Spleen (tissue), 11 donors: ENCODE data around the gene SLIT3. TPM values are rescaled to one million over a fixed set of nuclear protein-coding genes. Genes with fewer than 3 reads are reported as not detected.

ENCODE experiments used
- DNase-seq: peaks from one replicate; pipeline ENCODE4 v3.0.0-alpha.2; 2020
- H3K27ac ChIP-seq, 8 donors: fragments of 200-600 bp; sonication (generic) in 7 of 8; 1 replicate in 4 of 8; 2 replicates in 4 of 8; pipeline versions ENCODE4 v1.5.0 to v1.8.0; 2016 to 2021; ENCODE audit warnings: inconsistent platforms in 4 of 8, mild to moderate bottlenecking in 4 of 8, moderate library complexity in 1 of 8
- H3K27me3 ChIP-seq, 7 donors: fragments of 200-600 bp; sonication (generic) in 6 of 7; replicated peaks in 1 of 7; 1 replicate in 4 of 7; 2 replicates in 3 of 7; pipeline versions ENCODE4 v1.5.0 to v1.8.0; 2016 to 2021; ENCODE audit warnings: inconsistent platforms in 3 of 7, mild to moderate bottlenecking in 1 of 7
- H3K36me3 ChIP-seq, 6 donors: fragments of 200-600 bp; sonication (generic) in 5 of 6; 1 replicate in 4 of 6; 2 replicates in 2 of 6; pipeline versions ENCODE4 v1.5.0 to v1.8.0; 2016 to 2021; ENCODE audit warnings: inconsistent platforms in 2 of 6
- H3K4me1 ChIP-seq, 6 donors: fragments of 200-600 bp; sonication (generic) in 5 of 6; 1 replicate in 3 of 6; 2 replicates in 3 of 6; pipeline versions ENCODE4 v1.5.0 to v1.8.0; 2016 to 2021; ENCODE audit warnings: inconsistent platforms in 3 of 6
- H3K4me3 ChIP-seq, 8 donors: fragments of 200-600 bp; sonication (generic) in 7 of 8; 1 replicate in 4 of 8; 2 replicates in 4 of 8; pipeline versions ENCODE4 v1.5.0 to v1.8.0; 2016 to 2021; ENCODE audit warnings: inconsistent platforms in 4 of 8, mild to moderate bottlenecking in 4 of 8, moderate library complexity in 2 of 8
- H3K9me3 ChIP-seq, 8 donors: fragments of 200-600 bp; sonication (generic) in 7 of 8; 1 replicate in 4 of 8; 2 replicates in 4 of 8; pipeline versions ENCODE4 v1.5.0 to v1.8.0; 2016 to 2021; ENCODE audit warnings: inconsistent platforms in 4 of 8
- POLR2A ChIP-seq, 3 donors: fragments of 450-650 bp; IDR thresholded peaks; one replicate each; pipeline ENCODE4 v1.5.1; 2017; ENCODE audit warnings: antibody characterized with exemption in 3 of 3, mild to moderate bottlenecking in 1 of 3
- POLR2AphosphoS5 ChIP-seq, 3 donors: sonication (generic); formaldehyde crosslinking; IDR thresholded peaks; one replicate each; pipeline ENCODE4 v1.5.1; 2017; ENCODE audit warnings: antibody characterized with exemption in 3 of 3
- WGBS, 5 donors: extraction: QIAGEN DNeasy Blood & Tissue Kit in 3 of 5; methylation state at CpG; one replicate each; pipeline versions ENCODE4 v1.1.5 to v1.1.7; 2013 to 2018; 5-methylcytosine and 5-hydroxymethylcytosine counted together
- intact Hi-C: fragments of 100-400 bp; cut with DNase I; formaldehyde crosslinking; loops from one replicate; pipeline ENCODE4 v1.15.0; 2023; ENCODE audit warnings: low total_unique reads
- polyA plus RNA-seq, 3 donors: library from polyadenylated mRNA; stranded (reverse); fragments of 200-250 nt; gene quantifications; one replicate each; pipeline ENCODE4 v1.2.1, GENCODE V29; 2013
- total RNA-seq, 7 donors: library from RNA; depleted of rRNA in 3 of 7; stranded (reverse); fragments of >200 nt in 3 of 7; fragmentation: NEBNext Ultra II Directional in 4 of 7; extraction: Animal tissue kit (Norgen Biotek cat#: 25700) in 4 of 7; gene quantifications; one replicate each; pipeline versions ENCODE4 v1.1.0 to v1.2.1, GENCODE V29; 2016 to 2021
- TF ChIP-seq, protein P1 (sequence below), 11 experiments: fragments of 200-600 bp in 7 of 11; fragments of 450-650 bp in 4 of 11; sonication (generic) in 4 of 11; IDR thresholded peaks in 8 of 11; conservative IDR thresholded peaks in 3 of 11; 1 replicate in 7 of 11; 2 replicates in 4 of 11; pipeline versions ENCODE4 v1.4.0 to v1.8.0; 2016 to 2021; ENCODE audit warnings: antibody characterized with exemption in 11 of 11, inconsistent platforms in 4 of 11, mild to moderate bottlenecking in 1 of 11
- donor health status: healthy with polysubstance abuse.
- donor health status: DM: no; HTN: no; CAD: no; lungs with moderate emphysema.
- donor health status: DM: no; HTN: no; CAD: no.
- donor health status: Bipolar disorder and iron deficiency.
- donor health status: healthy.
- donor health status: DM: no; HTN: no; CAD: no.
- donor health status: DM: yes; HTN: yes; CAD: no.

The SLIT3 gene
- total and polyA plus RNA-seq, 10 donors: 0.33 to 54.0 (median 13.2) TPM

- H3K4me3 ChIP-seq: no peak overlapping the region
- no peak overlapping the region for H3K27ac ChIP-seq
- H3K4me1 ChIP-seq: no peaks in the 10 kb centered on the region
- WGBS, 5 donors: 71 to 87% (median 82%) methylated on average over 4 of the region's 4 CpGs
- TF ChIP-seq POLR2A (IDR thresholded peaks at IDR 0.05): no peak
- no peak for TF ChIP-seq POLR2AphosphoS5 (IDR thresholded peaks at IDR 0.05)
- TF ChIP-seq, protein P1, sequence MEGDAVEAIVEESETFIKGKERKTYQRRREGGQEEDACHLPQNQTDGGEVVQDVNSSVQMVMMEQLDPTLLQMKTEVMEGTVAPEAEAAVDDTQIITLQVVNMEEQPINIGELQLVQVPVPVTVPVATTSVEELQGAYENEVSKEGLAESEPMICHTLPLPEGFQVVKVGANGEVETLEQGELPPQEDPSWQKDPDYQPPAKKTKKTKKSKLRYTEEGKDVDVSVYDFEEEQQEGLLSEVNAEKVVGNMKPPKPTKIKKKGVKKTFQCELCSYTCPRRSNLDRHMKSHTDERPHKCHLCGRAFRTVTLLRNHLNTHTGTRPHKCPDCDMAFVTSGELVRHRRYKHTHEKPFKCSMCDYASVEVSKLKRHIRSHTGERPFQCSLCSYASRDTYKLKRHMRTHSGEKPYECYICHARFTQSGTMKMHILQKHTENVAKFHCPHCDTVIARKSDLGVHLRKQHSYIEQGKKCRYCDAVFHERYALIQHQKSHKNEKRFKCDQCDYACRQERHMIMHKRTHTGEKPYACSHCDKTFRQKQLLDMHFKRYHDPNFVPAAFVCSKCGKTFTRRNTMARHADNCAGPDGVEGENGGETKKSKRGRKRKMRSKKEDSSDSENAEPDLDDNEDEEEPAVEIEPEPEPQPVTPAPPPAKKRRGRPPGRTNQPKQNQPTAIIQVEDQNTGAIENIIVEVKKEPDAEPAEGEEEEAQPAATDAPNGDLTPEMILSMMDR (IDR thresholded peaks at IDR 0.05 in 8 of 11, conservative IDR thresholded peaks at IDR 0.05 in 3 of 11): no peak
- DNase-seq: no peak
- intact Hi-C loops: no loop called here
- H3K36me3 ChIP-seq: no peaks in the 10 kb centered on the region
- H3K27me3 ChIP-seq: no peaks in the 10 kb centered on the region
- no peaks in the 10 kb centered on the region for H3K9me3 ChIP-seq
These were observed 131.2 kb downstream of the SLIT3 start for GRCh38 chr5:169169783-169170182.

- DNase-seq: no peak
- H3K36me3 ChIP-seq: no peaks in the 10 kb centered on the region
- no peak overlapping the region for H3K4me3 ChIP-seq
- no peaks in the 10 kb centered on the region for H3K4me1 ChIP-seq
- no peak overlapping the region for H3K27ac ChIP-seq
- H3K9me3 ChIP-seq: no peaks in the 10 kb centered on the region
- H3K27me3 ChIP-seq: no peaks in the 10 kb centered on the region
- WGBS, 5 donors: 72 to 86% (median 78%) methylated on average over 3 of the region's 3 CpGs
- intact Hi-C loops: no loop called here
- TF ChIP-seq, protein P1 (IDR thresholded peaks at IDR 0.05 in 8 of 11, conservative IDR thresholded peaks at IDR 0.05 in 3 of 11): no peak
- TF ChIP-seq POLR2A (IDR thresholded peaks at IDR 0.05) (no peak), POLR2AphosphoS5 (IDR thresholded peaks at IDR 0.05) (no peak)
These were observed 132.7 kb downstream of the SLIT3 start for GRCh38 chr5:169168280-169168679.

GRCh38 chr5:169166078-169166477 is 134.9 kb downstream of the SLIT3 start:
- intact Hi-C loops: no loop called here
- TF ChIP-seq, protein P1 (IDR thresholded peaks at IDR 0.05 in 8 of 11, conservative IDR thresholded peaks at IDR 0.05 in 3 of 11): no peak
- no peak for TF ChIP-seq POLR2AphosphoS5 (IDR thresholded peaks at IDR 0.05)
- TF ChIP-seq POLR2A (IDR thresholded peaks at IDR 0.05): no peak
- no peaks in the 10 kb centered on the region for H3K27me3 ChIP-seq
- H3K9me3 ChIP-seq: no peaks in the 10 kb centered on the region
- no peak overlapping the region for H3K4me3 ChIP-seq
- WGBS, 5 donors: 76 to 87% (median 81%) methylated on average over 8 of the region's 8 CpGs
- H3K4me1 ChIP-seq: peaks cover 0 to 3% (median 0%) of the 10 kb centered on the region in 6 donors
- no peak for DNase-seq
- no peaks in the 10 kb centered on the region for H3K36me3 ChIP-seq
- no peak overlapping the region for H3K27ac ChIP-seq

GRCh38 chr5:169165052-169165451 is 135.9 kb downstream of the SLIT3 start:
- no peak for TF ChIP-seq POLR2AphosphoS5 (IDR thresholded peaks at IDR 0.05)
- no peak for TF ChIP-seq POLR2A (IDR thresholded peaks at IDR 0.05)
- TF ChIP-seq, protein P1 (IDR thresholded peaks at IDR 0.05 in 8 of 11, conservative IDR thresholded peaks at IDR 0.05 in 3 of 11): no peak
- H3K4me3 ChIP-seq: no peak overlapping the region
- H3K4me1 ChIP-seq: peaks cover 0 to 3% (median 0%) of the 10 kb centered on the region in 6 donors
- H3K9me3 ChIP-seq: peaks cover 0 to 3% (median under 1%) of the 10 kb centered on the region in 8 donors
- H3K27ac ChIP-seq: no peak overlapping the region
- DNase-seq: no peak
- intact Hi-C loops: no loop called here
- WGBS, 5 donors: 48 to 97% (median 96%) methylated on average over 1 of the region's 1 CpG
- H3K36me3 ChIP-seq: no peaks in the 10 kb centered on the region
- H3K27me3 ChIP-seq: no peaks in the 10 kb centered on the region
